K562 (cell line): ENCODE measurements around the gene NAPB. TPM values are rescaled to one million over a fixed set of nuclear protein-coding genes. Genes with fewer than 3 reads are reported as not detected.

Experiments
- BRF2 ChIP-seq: IDR thresholded peaks from 3 replicates; pipeline ENCODE4 v1.6.1; 2011; ENCODE audit warnings: borderline replicate concordance, mild to moderate bottlenecking; ENCODE audit not compliant: insufficient read length, insufficient read depth
- COPS2 ChIP-seq: fragments of 450-650 bp; conservative IDR thresholded peaks from 2 replicates; pipeline ENCODE4 v1.6.1; 2016; ENCODE audit warnings: mild to moderate bottlenecking, moderate library complexity
- HMBOX1 ChIP-seq: sonication (generic); IDR thresholded peaks from 2 replicates; pipeline ENCODE4 v1.6.1; 2016
- NFRKB ChIP-seq: fragments of 450-650 bp; IDR thresholded peaks from 2 replicates; pipeline ENCODE4 v1.6.1; 2016; ENCODE audit warnings: low read depth
- NONO ChIP-seq, 2 experiments: fragments of 200-400 bp in 1 of 2; fragments of 450-650 bp in 1 of 2; formaldehyde crosslinking in 1 of 2; IDR thresholded peaks; 2 replicates each; pipeline ENCODE4 v1.6.1; 2017; ENCODE audit warnings: low read depth in 2 of 2, mild to moderate bottlenecking in 2 of 2, moderate library complexity in 2 of 2, low read length in 1 of 2
- RBBP5 ChIP-seq: fragments of 200-600 bp; sonication (generic); IDR thresholded peaks from 2 replicates; pipeline ENCODE4 v1.6.1; 2012; ENCODE audit warnings: borderline replicate concordance, mild to moderate bottlenecking, low read length, control low read depth, inconsistent platforms; ENCODE audit not compliant: insufficient read depth, poor library complexity, severe bottlenecking
- SPI1 ChIP-seq: IDR thresholded peaks from 2 replicates; pipeline ENCODE4 v1.6.1; 2011; ENCODE audit warnings: low read depth, low read length, control low read depth, borderline replicate concordance
- TCFL5 ChIP-seq: fragments of 250-450 bp; sonication (Bioruptor Pico); conservative IDR thresholded peaks from 2 replicates; pipeline ENCODE4 v1.6.1; 2021; ENCODE audit warnings: mild to moderate bottlenecking, moderate library complexity, matching md5 sums
- ZBTB11 ChIP-seq, 3 experiments: fragments of 200-800 bp in 1 of 3; fragments of 250-450 bp in 1 of 3; fragments of 450-650 bp in 1 of 3; sonication (Bioruptor Pico) in 1 of 3; sonication (Bioruptor generic) in 1 of 3; formaldehyde crosslinking in 1 of 3; IDR thresholded peaks; 2 replicates each; pipeline versions ENCODE4 v1.6.1 to v1.8.0; 2016 to 2022; ENCODE audit warnings: mild to moderate bottlenecking in 2 of 3, missing genetic modification characterization in 2 of 3, missing compliant biosample characterization in 1 of 3, moderate library complexity in 1 of 3
- ZKSCAN1 ChIP-seq: fragments of 150-350 bp; IDR thresholded peaks from 2 replicates; pipeline ENCODE4 v1.6.1; 2016; ENCODE audit warnings: low read depth, low read length
- ZNF174 ChIP-seq: fragments of 250-450 bp; sonication (Bioruptor Pico); IDR thresholded peaks from 2 replicates; pipeline ENCODE4 v1.4.0; 2020; ENCODE audit warnings: mild to moderate bottlenecking
- ZNF707 ChIP-seq: fragments of 250-450 bp; sonication (Bioruptor Pico); conservative IDR thresholded peaks from 2 replicates; pipeline ENCODE4 v1.8.0; 2022; ENCODE audit warnings: inconsistent platforms, mild to moderate bottlenecking, moderate library complexity
- polyA plus RNA-seq, 8 experiments: library from polyadenylated mRNA; depleted of rRNA in 4 of 8; stranded (reverse) in 5 of 8; unstranded in 3 of 8; fragments of >200 nt; fragmentation: Nextera tagmentation in 2 of 8; fragmentation: Illumina TruSeq in 1 of 8; extraction: Ambion mirVana in 2 of 8; extraction: Trizol in 1 of 8; gene quantifications; 2 replicates each; pipeline versions ENCODE4 v1.2.1 to v1.2.3, GENCODE V29; 2011 to 2014; ENCODE audit warnings: inconsistent platforms in 1 of 8, missing spikeins in 1 of 8
- total RNA-seq, 7 experiments: library from RNA; depleted of rRNA in 6 of 7; stranded (reverse); fragments of >200 nt in 6 of 7; fragmentation: Illumina TruSeq in 2 of 7; extraction: Trizol in 2 of 7; gene quantifications; 2 replicates each; pipeline versions ENCODE4 v1.2.1 to v1.2.3, GENCODE V29; 2011 to 2021; ENCODE audit warnings: low replicate concordance in 1 of 7
- TF ChIP-seq, protein P1 (sequence below): fragments of 250-450 bp; sonication (Bioruptor Pico); IDR thresholded peaks from 2 replicates; pipeline ENCODE4 v1.5.0; 2021; ENCODE audit warnings: mild to moderate bottlenecking, borderline replicate concordance
- TF ChIP-seq, protein P2 (sequence below): fragments of 450-650 bp; formaldehyde crosslinking; IDR thresholded peaks from 2 replicates; pipeline ENCODE4 v1.4.0; 2022; ENCODE audit warnings: missing genetic modification characterization
- TF ChIP-seq, protein P3 (sequence below): sonication (generic); formaldehyde crosslinking; IDR thresholded peaks from 2 replicates; pipeline ENCODE4 v1.8.0; 2022; ENCODE audit warnings: mild to moderate bottlenecking, missing genetic modification reagents

NAPB gene
- total and polyA plus RNA-seq, 9 of the 15 experiments (the other 6 are each of a cell fraction or from before 2014, with no cell fraction given) = 1.4 to 7.7 (median 5.2) TPM

GRCh38 chr20:23362392-23363256, 58.7 kb downstream of the NAPB start (continued):
- TF ChIP-seq ZBTB11 (CRISPR knock-in tag; IDR thresholded peaks at IDR 0.05) (no peak), ZNF174 (no peak), RBBP5 (peak; percentile 3), ZNF707 (CRISPR knock-in tag) (no peak), ZKSCAN1 (no peak), SPI1 (no peak), NFRKB (no peak), BRF2 (no peak), HMBOX1 (no peak), NONO (IDR thresholded peaks at IDR 0.05; ENCODE audit: low read depth in 2 of 2, low read length in 1 of 2) (no peak), COPS2 (no peak), TCFL5 (CRISPR knock-in tag) (no peak)
- TF ChIP-seq, protein P1, sequence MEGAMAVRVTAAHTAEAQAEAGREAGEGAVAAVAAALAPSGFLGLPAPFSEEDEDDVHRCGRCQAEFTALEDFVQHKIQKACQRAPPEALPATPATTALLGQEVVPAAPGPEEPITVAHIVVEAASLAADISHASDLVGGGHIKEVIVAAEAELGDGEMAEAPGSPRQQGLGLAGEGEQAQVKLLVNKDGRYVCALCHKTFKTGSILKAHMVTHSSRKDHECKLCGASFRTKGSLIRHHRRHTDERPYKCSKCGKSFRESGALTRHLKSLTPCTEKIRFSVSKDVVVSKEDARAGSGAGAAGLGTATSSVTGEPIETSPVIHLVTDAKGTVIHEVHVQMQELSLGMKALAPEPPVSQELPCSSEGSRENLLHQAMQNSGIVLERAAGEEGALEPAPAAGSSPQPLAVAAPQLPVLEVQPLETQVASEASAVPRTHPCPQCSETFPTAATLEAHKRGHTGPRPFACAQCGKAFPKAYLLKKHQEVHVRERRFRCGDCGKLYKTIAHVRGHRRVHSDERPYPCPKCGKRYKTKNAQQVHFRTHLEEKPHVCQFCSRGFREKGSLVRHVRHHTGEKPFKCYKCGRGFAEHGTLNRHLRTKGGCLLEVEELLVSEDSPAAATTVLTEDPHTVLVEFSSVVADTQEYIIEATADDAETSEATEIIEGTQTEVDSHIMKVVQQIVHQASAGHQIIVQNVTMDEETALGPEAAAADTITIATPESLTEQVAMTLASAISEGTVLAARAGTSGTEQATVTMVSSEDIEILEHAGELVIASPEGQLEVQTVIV = no peak
- TF ChIP-seq, protein P2, sequence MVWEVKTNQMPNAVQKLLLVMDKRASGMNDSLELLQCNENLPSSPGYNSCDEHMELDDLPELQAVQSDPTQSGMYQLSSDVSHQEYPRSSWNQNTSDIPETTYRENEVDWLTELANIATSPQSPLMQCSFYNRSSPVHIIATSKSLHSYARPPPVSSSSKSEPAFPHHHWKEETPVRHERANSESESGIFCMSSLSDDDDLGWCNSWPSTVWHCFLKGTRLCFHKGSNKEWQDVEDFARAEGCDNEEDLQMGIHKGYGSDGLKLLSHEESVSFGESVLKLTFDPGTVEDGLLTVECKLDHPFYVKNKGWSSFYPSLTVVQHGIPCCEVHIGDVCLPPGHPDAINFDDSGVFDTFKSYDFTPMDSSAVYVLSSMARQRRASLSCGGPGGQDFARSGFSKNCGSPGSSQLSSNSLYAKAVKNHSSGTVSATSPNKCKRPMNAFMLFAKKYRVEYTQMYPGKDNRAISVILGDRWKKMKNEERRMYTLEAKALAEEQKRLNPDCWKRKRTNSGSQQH (CRISPR knock-in tag) = 0 out of 2 replicates have a peak, but pooled peaks have one; percentile 16
- TF ChIP-seq, protein P3, sequence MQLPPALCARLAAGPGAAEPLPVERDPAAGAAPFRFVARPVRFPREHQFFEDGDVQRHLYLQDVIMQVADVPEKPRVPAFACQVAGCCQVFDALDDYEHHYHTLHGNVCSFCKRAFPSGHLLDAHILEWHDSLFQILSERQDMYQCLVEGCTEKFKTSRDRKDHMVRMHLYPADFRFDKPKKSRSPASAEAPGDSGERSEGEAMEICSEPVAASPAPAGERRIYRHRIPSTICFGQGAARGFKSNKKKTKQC (CRISPR knock-in tag) = no peak
